Osteoblast (primary cell): ENCODE results near the gene CD19. TPM values are rescaled to one million over a fixed set of nuclear protein-coding genes. Genes with fewer than 3 reads are reported as not detected.
A peak's percentile ranks its signal among the peaks of the same experiment; 100 is the strongest.
"Not testable (repeated sequence)": the region's sequence is repeated elsewhere in the genome, so short reads cannot be mapped to it uniquely, and the experiment has no call there.

Source experiments
- DNase-seq: peaks from one replicate; pipeline ENCODE4 v3.0.0; 2011; ENCODE audit warnings: low spot score, mixed read lengths; ENCODE audit not compliant: insufficient read length; ENCODE audit errors: missing footprints
- H2AFZ ChIP-seq: 2 replicates; pipeline ENCODE4 v1.6.0; 2011; ENCODE audit warnings: mild to moderate bottlenecking, low read length
- H3K27ac ChIP-seq: 2 replicates; pipeline ENCODE4 v1.5.1; 2011; ENCODE audit warnings: mild to moderate bottlenecking, low read depth, low read length, moderate library complexity
- H3K27me3 ChIP-seq: 2 replicates; pipeline ENCODE4 v1.6.0; 2012; ENCODE audit warnings: mild to moderate bottlenecking, control low read depth, inconsistent platforms, low read length, moderate library complexity; ENCODE audit not compliant: insufficient read depth
- H3K36me3 ChIP-seq: 2 replicates; pipeline ENCODE4 v1.5.1; 2011; ENCODE audit warnings: mild to moderate bottlenecking, low read length, control low read depth, moderate library complexity; ENCODE audit not compliant: insufficient read depth
- H3K4me1 ChIP-seq: 2 replicates; pipeline ENCODE4 v1.5.1; 2011; ENCODE audit warnings: mild to moderate bottlenecking, low read length, control low read depth, moderate library complexity; ENCODE audit not compliant: insufficient read depth
- H3K4me2 ChIP-seq: 2 replicates; pipeline ENCODE4 v1.6.0; 2011; ENCODE audit warnings: mild to moderate bottlenecking, low read length; ENCODE audit not compliant: insufficient read depth
- H3K4me3 ChIP-seq: fragments of 200-600 bp; sonication (generic); 3 replicates; pipeline ENCODE4 v1.5.1; 2012; ENCODE audit warnings: mild to moderate bottlenecking, low read length, inconsistent platforms; ENCODE audit not compliant: insufficient read depth
- H3K79me2 ChIP-seq: 2 replicates; pipeline ENCODE4 v1.6.0; 2012; ENCODE audit warnings: mild to moderate bottlenecking, low read length, control low read depth, inconsistent platforms; ENCODE audit not compliant: insufficient read depth
- H3K9me3 ChIP-seq: 2 replicates; pipeline ENCODE4 v1.5.1; 2011; ENCODE audit warnings: low read depth, low read length, control low read depth
- H4K20me1 ChIP-seq: 2 replicates; pipeline ENCODE4 v1.6.0; 2012; ENCODE audit warnings: mild to moderate bottlenecking, low read length, control low read depth; ENCODE audit not compliant: insufficient read depth
- total RNA-seq: library from RNA; depleted of rRNA; stranded (reverse); fragments of >200 nt; gene quantifications from 2 replicates; pipeline ENCODE4 v1.2.3, GENCODE V29; 2012
- TF ChIP-seq, protein P1 (sequence below): IDR thresholded peaks from 2 replicates; pipeline ENCODE4 v1.5.1; 2011; ENCODE audit warnings: mild to moderate bottlenecking, low read depth, low read length, moderate library complexity; ENCODE audit errors: extremely low read depth

CD19 gene
- total RNA-seq, 1 donor: not detected

DNA sequence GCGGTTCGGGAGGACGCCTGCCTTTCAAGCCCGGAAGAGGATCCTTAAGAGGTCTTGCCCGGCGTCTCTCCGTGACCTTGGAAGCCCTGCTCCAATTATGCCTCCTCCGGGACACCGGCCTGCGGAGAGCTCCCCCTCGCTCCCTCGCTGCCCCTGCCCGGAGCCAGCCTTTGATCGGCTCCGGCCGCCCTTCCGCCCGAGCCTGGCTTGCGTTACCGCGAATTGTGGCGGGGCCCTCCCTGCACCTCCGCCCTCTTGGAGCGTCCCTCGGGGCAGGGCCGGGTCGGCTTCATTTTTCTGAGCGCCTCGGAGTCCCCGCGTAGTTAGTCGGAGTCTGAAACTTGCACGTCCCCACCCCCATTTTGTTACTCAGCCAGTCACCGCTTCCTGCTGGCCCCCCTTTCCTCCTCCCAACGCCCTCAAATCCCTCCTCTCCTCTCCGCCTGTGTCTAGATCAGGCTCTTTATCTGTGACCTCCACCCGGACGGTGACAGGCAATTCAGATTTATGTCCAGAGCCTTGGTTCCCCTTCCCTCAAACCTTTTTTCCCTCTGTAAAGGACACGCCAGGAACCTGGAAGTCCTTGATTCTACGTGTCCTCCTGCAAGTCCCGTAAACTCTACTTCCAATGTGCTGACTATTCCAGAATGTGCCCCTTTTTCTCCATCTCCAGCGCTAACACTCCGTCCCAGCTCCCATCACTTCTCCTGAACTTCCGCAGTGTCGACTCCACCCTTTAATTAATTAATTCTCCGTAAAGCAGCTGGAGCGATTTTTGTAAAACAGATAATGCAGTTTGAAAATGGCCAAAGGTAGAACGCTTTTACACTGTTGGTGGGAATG, 6.2 kb upstream of the CD19 start:
- Histone ChIP-seq H3K27ac (peak overlapping the region; percentile 90), H3K4me2 (peak overlapping the region; percentile 96), H3K27me3 (no peaks in the 10 kb centered on the region), H3K36me3 (peaks cover 4% of the 10 kb centered on the region), H3K4me3 (peak overlapping the region; percentile 98), H3K9me3 (no peaks in the 10 kb centered on the region), H4K20me1 (no peaks in the 10 kb centered on the region), H2AFZ (peak overlapping the region; percentile 90), H3K79me2 (peaks cover 4% of the 10 kb centered on the region), H3K4me1 (peaks cover 10% of the 10 kb centered on the region)
- TF ChIP-seq, protein P1, sequence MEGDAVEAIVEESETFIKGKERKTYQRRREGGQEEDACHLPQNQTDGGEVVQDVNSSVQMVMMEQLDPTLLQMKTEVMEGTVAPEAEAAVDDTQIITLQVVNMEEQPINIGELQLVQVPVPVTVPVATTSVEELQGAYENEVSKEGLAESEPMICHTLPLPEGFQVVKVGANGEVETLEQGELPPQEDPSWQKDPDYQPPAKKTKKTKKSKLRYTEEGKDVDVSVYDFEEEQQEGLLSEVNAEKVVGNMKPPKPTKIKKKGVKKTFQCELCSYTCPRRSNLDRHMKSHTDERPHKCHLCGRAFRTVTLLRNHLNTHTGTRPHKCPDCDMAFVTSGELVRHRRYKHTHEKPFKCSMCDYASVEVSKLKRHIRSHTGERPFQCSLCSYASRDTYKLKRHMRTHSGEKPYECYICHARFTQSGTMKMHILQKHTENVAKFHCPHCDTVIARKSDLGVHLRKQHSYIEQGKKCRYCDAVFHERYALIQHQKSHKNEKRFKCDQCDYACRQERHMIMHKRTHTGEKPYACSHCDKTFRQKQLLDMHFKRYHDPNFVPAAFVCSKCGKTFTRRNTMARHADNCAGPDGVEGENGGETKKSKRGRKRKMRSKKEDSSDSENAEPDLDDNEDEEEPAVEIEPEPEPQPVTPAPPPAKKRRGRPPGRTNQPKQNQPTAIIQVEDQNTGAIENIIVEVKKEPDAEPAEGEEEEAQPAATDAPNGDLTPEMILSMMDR: no peak
- no peak for DNase-seq

DNA sequence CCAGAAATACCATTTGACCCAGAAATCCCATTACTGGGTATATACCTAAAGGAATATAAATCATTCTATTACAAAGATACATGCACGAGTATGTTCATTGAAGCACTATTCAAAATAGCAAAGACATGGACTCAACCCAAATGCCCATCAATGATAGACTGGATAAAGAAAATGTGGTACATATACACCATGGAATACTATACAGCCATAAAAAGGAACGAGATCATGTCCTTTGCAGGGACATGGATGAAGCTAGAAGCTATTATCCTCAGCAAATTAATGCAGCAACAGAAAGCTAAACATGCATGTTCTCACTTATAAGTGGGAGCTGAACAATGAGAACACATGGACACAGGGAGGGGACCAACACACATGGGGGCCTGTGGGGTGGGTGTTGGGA, 5.5 kb upstream of the CD19 start:
- DNase-seq, H2AFZ ChIP-seq, H3K4me3 ChIP-seq, H3K9me3 ChIP-seq, H3K27ac ChIP-seq, H4K20me1 ChIP-seq, H3K27me3 ChIP-seq, H3K79me2 ChIP-seq, H3K36me3 ChIP-seq, H3K4me1 ChIP-seq: not testable (repeated sequence)
- H3K4me2 ChIP-seq: peak overlapping the region; percentile 96

DNA sequence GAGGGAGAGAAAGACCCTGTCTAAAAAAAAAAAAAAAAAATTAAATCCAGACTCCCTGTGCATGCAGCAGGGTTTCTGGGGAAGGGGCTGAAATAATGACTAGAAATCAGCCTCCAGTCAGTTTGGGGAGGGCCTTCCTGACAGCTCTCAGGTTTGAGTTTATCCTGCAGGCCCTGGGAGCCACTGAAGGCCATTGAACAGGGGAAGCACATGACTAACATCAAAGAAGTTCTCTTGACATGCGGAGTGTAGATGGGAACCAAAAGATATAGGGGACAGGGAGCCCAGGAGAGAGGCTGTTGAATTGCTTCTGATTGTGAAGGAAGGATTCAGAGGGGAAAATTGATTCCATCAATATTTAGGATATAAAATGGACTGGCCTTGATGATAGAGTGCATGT, 4.0 kb upstream of the CD19 start:
- H3K4me2 ChIP-seq: no peak overlapping the region
- peaks cover 10% of the 10 kb centered on the region for H3K4me1 ChIP-seq
- H3K4me3 ChIP-seq: no peak overlapping the region
- peaks cover 4% of the 10 kb centered on the region for H3K79me2 ChIP-seq
- TF ChIP-seq, protein P1: no peak
- H2AFZ ChIP-seq: no peak overlapping the region
- no peaks in the 10 kb centered on the region for H4K20me1 ChIP-seq
- no peak overlapping the region for H3K27ac ChIP-seq
- peak; percentile 17 for DNase-seq
- H3K27me3 ChIP-seq: no peaks in the 10 kb centered on the region
- H3K9me3 ChIP-seq: no peaks in the 10 kb centered on the region
- peaks cover 4% of the 10 kb centered on the region for H3K36me3 ChIP-seq

DNA sequence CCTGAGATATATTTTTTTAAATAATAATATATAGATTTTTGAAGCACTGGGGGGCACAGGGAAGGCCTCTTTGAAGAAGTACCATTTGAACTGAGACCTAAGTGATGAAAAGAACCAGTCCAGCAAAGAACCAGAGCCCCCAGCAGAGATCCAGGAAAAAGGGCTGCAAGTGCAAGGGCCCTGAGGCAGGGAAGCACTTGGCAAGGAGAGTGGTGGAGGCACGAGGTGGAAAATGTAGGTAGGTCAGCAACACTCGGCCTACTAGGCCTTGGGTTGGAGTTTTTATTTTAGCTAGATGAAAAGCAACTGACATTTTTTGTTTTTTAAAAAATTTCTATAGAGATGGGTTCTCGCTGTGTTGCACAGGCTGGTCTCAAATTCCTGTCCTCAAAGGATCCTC, 1.6 kb upstream of the CD19 start:
- Histone ChIP-seq H3K4me3 (no peak overlapping the region), H3K79me2 (no peaks in the 10 kb centered on the region), H3K4me1 (peaks cover 5% of the 10 kb centered on the region), H3K36me3 (no peaks in the 10 kb centered on the region), H4K20me1 (no peaks in the 10 kb centered on the region), H3K4me2 (no peak overlapping the region), H3K27ac (no peak overlapping the region), H3K27me3 (no peaks in the 10 kb centered on the region), H2AFZ (no peak overlapping the region), H3K9me3 (no peaks in the 10 kb centered on the region)
- TF ChIP-seq, protein P1: no peak
- DNase-seq: no peak
